PC-3 (cell line): ENCODE results near the gene SYNPO2L. TPM values are rescaled to one million over a fixed set of nuclear protein-coding genes. Genes with fewer than 3 reads are reported as not detected.

Source experiments
- ATAC-seq: fragments of 200-7000 bp; cut with Tn5 transposase; 2 replicates; pipeline ENCODE4 v1.9.1; 2020; ENCODE audit warnings: mild to moderate bottlenecking, moderate library complexity
- BruUV-seq: library from RNA; stranded (reverse); fragments of 400-500 nt; replicated peaks from 2 replicates; lab custom pipeline; 2021; lab: Mats Ljungman, UMichigan
- CTCF ChIA-PET: fragments of 300-600 bp; sonication (Branson Sonifier 250); formaldehyde crosslinking; loops from one replicate; lab custom pipeline; 2022; ENCODE audit warnings: antibody characterized with exemption; lab: Charles Lee
- POLR2A ChIA-PET: fragments of 300-600 bp; sonication (Branson Sonifier 250); formaldehyde crosslinking; loops from one replicate; lab custom pipeline; 2022; ENCODE audit warnings: antibody characterized with exemption; ENCODE audit not compliant: unreplicated experiment; lab: Charles Lee
- DNase-seq: peaks from one replicate; pipeline ENCODE4 v3.0.0-alpha.2; 2015
- H2AFZ ChIP-seq: fragments of 300-600 bp; sonication (generic); 2 replicates; pipeline ENCODE4 v1.6.0; 2016; ENCODE audit warnings: antibody characterized with exemption, low read length
- H3F3A ChIP-seq: fragments of 300-600 bp; sonication (generic); one replicate; pipeline ENCODE4 v1.6.0; 2017; ENCODE audit warnings: antibody characterized with exemption, low read length, control low read depth, mild to moderate bottlenecking; ENCODE audit not compliant: unreplicated experiment
- H3K27ac ChIP-seq: fragments of 300-600 bp; sonication (generic); 2 replicates; pipeline ENCODE4 v1.5.1; 2016; ENCODE audit warnings: mild to moderate bottlenecking, low read length
- H3K27me3 ChIP-seq: fragments of 300-600 bp; sonication (generic); 2 replicates; pipeline ENCODE4 v1.6.1; 2016; ENCODE audit warnings: low read length, mixed read lengths
- H3K36me3 ChIP-seq: fragments of 300-600 bp; sonication (generic); 2 replicates; pipeline ENCODE4 v1.6.1; 2016; ENCODE audit warnings: low read depth, mixed run types, low read length, mixed read lengths
- H3K4me1 ChIP-seq: fragments of 300-600 bp; sonication (generic); 2 replicates; pipeline ENCODE4 v1.5.1; 2016; ENCODE audit warnings: low read length; ENCODE audit not compliant: insufficient read depth
- H3K4me2 ChIP-seq: fragments of 300-600 bp; sonication (generic); 2 replicates; pipeline ENCODE4 v1.6.0; 2016; ENCODE audit warnings: low read length
- H3K4me3 ChIP-seq: fragments of 300-600 bp; sonication (generic); 2 replicates; pipeline ENCODE4 v1.5.1; 2016; ENCODE audit warnings: mild to moderate bottlenecking, low read length, mixed read lengths
- H3K79me2 ChIP-seq: fragments of 300-600 bp; sonication (generic); 2 replicates; pipeline ENCODE4 v1.6.1; 2017; ENCODE audit warnings: low read length, mixed read lengths
- H3K9ac ChIP-seq: fragments of 300-600 bp; sonication (generic); 2 replicates; pipeline ENCODE4 v1.6.0; 2016; ENCODE audit warnings: mild to moderate bottlenecking, low read length
- H3K9me2 ChIP-seq: fragments of 300-600 bp; sonication (generic); replicated peaks from 2 replicates; pipeline ENCODE4 v1.6.1; 2016; ENCODE audit warnings: mixed run types, low read length, mixed read lengths
- H3K9me3 ChIP-seq: fragments of 300-600 bp; sonication (generic); 2 replicates; pipeline ENCODE4 v1.6.1; 2016; ENCODE audit warnings: low read length, mixed read lengths
- H4K20me1 ChIP-seq: fragments of 300-600 bp; sonication (generic); 2 replicates; pipeline ENCODE4 v1.6.1; 2016; ENCODE audit warnings: low read length, mixed read lengths
- EZH2 ChIP-seq: fragments of 300-600 bp; sonication (generic); IDR thresholded peaks from one replicate; pipeline ENCODE4 v1.6.1; 2017; ENCODE audit warnings: antibody characterized with exemption, mild to moderate bottlenecking, low read length; ENCODE audit not compliant: unreplicated experiment
- EZH2phosphoT487 ChIP-seq: fragments of 300-600 bp; sonication (generic); IDR thresholded peaks from 2 replicates; pipeline ENCODE4 v1.6.1; 2018; ENCODE audit warnings: mild to moderate bottlenecking, antibody characterized with exemption, low read length, borderline replicate concordance
- intact Hi-C: fragments of 100-400 bp; cut with micrococcal nuclease; formaldehyde crosslinking; loops from 2 replicates; pipeline ENCODE4 v1.9.0; 2023
- total RNA-seq: library from RNA; depleted of rRNA; stranded (reverse); fragments of >200 nt; gene quantifications from 2 replicates; pipeline ENCODE4 v1.2.3, GENCODE V29; 2014
- TF ChIP-seq, protein P1 (sequence below): fragments of 300-600 bp; sonication (generic); conservative IDR thresholded peaks from 2 replicates; pipeline ENCODE4 v1.5.1; 2017; ENCODE audit warnings: antibody characterized with exemption, low read depth, mild to moderate bottlenecking, low read length

SYNPO2L gene
- total RNA-seq, 1 experiment from 2014 or later = not detected

DNA sequence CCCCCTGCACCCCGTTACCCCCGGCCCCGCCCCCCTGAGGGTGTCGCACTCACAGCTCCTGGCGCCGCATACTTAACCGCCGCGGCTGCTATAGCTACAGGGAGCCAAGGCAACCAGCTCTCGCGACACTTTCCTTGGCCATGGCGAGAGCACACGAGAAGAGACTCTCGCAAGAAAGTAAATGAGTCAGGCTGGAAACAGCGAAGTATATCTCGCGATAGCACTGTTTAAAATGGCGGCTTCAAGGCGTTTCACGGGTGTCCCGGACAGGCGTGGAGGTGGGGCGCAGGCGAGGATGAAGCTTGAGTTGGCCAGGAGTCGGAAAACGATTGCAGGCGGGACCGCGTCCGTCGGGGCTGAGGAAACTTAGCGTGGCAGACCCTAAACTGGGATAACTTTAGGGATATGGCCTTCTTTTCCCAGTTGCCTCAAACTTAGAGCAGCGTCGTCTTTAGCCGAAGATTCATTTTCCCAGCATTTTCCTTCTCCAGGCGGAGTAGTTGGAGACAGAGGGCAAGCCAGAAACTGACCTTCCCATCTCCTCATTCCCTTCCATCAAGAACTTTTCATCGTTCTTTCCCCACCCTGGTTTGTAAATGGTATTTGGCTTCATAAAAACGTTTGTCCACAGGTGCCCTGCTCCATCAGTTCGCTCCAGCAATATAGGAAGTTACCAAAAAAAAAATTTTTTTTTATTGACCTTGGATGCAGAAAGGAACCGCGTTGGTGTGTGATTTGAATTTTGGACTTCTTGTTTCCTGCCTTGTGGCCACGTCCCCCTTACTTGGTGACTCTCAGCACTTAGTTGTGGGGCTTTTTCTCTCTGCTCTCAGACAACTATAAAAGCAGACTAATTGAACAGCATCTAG, 29.7 kb downstream of the SYNPO2L start:
- intact Hi-C loops = loop anchor here (1.0 kb wide), 5 partner anchors 18 to 130 kb away; partner anchors contain the start of genes PPP3CB and USP54
- TSS peak; percentile 88 for BruUV-seq
- ATAC-seq (peak; percentile 97), DNase-seq (peak; percentile 100)
- ChIA-PET POLR2A (interaction anchor here (0.5 to 1.7 kb wide), 11 partner anchors 12 to 159 kb away, joined by 3 to 25 read pairs (median 7); partner anchors contain the start of genes PPP3CB and USP54), CTCF (interaction anchor here (0.5 to 1.8 kb wide), 5 partner anchors 16 to 213 kb away, joined by 3 to 10 read pairs (median 5); no protein-coding TSS in a partner anchor)
- Histone ChIP-seq H3K4me2 (peak overlapping the region; percentile 85), H3K9me2 (no peaks in the 10 kb centered on the region), H3K36me3 (no peaks in the 10 kb centered on the region), H3K79me2 (peaks cover 49% of the 10 kb centered on the region), H3K4me3 (peak overlapping the region; percentile 76), H4K20me1 (no peaks in the 10 kb centered on the region), H3K9me3 (no peaks in the 10 kb centered on the region), H3F3A (no peaks in the 10 kb centered on the region), H3K9ac (peak overlapping the region; percentile 80), H3K27ac (peak overlapping the region; percentile 40), H3K4me1 (peaks cover 14% of the 10 kb centered on the region), H3K27me3 (no peaks in the 10 kb centered on the region), H2AFZ (peak overlapping the region; percentile 96)
- no peak for TF ChIP-seq EZH2phosphoT487
- TF ChIP-seq EZH2 = no peak
- TF ChIP-seq, protein P1, sequence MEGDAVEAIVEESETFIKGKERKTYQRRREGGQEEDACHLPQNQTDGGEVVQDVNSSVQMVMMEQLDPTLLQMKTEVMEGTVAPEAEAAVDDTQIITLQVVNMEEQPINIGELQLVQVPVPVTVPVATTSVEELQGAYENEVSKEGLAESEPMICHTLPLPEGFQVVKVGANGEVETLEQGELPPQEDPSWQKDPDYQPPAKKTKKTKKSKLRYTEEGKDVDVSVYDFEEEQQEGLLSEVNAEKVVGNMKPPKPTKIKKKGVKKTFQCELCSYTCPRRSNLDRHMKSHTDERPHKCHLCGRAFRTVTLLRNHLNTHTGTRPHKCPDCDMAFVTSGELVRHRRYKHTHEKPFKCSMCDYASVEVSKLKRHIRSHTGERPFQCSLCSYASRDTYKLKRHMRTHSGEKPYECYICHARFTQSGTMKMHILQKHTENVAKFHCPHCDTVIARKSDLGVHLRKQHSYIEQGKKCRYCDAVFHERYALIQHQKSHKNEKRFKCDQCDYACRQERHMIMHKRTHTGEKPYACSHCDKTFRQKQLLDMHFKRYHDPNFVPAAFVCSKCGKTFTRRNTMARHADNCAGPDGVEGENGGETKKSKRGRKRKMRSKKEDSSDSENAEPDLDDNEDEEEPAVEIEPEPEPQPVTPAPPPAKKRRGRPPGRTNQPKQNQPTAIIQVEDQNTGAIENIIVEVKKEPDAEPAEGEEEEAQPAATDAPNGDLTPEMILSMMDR = no peak

DNA sequence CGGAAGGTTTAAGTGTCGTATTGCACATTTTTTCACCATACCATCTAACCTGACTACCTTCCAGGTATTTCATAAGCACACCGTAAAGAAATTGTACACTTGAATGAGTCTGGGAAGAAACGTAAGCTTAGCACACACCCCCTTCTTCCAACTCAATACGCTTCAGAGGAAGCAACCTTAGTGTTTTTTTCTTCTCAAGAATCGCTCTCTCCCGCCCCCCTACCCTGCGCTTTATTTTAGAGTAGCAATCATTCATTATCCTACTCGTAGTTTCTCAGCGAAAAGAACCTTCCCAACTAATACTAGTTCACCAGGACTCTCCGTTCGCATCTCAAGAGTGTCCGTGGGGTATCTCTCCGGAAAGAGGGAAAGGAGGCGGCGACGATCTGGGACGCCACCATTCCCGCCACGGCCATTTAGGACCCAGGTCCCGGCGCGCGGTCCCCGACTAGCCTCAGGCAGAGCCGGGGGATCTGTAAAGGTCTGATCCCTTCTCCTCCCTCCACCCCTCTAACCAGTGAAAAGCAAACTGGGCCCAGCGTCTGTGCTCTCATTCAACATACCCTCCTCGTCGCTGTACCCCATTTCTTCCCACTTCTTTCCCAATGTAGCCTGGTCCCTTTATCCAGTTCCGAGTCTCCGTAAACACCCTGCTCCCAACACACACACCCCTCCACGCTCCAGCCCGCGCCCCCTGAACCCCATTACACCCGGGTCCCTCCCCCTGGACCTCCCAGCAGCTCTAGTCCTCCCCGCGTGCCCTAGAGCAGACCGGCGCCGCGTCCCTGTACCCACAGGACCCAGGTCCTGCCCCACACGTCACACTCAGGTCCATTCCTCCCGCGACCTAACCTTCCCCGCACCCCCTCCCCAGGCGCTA, 30.6 kb downstream of the SYNPO2L start:
- peak overlapping the region; percentile 39 for H3K27ac ChIP-seq
- H3K9me2 ChIP-seq = no peaks in the 10 kb centered on the region
- intact Hi-C loops = loop anchor here (1.0 kb wide), 5 partner anchors 19 to 129 kb away; partner anchors contain the start of genes PPP3CB and USP54
- no peak for TF ChIP-seq EZH2phosphoT487
- TF ChIP-seq EZH2 = no peak
- TF ChIP-seq, protein P1 = peak; percentile 36; the same call in 1 of the 2 replicates
- H3K4me3 ChIP-seq = peak overlapping the region; percentile 76
- H3K4me1 ChIP-seq = peaks cover 14% of the 10 kb centered on the region
- ChIA-PET POLR2A (interaction anchor here (0.5 to 1.7 kb wide), 15 partner anchors 12 to 363 kb away, joined by 3 to 25 read pairs (median 5); partner anchors contain the start of genes PPP3CB and USP54), CTCF (interaction anchor here (0.5 to 1.8 kb wide), 7 partner anchors 13 to 212 kb away, joined by 3 to 21 read pairs (median 5); partner anchors contain the start of gene USP54)
- H3K36me3 ChIP-seq = no peaks in the 10 kb centered on the region
- H3K9ac ChIP-seq = peak overlapping the region; percentile 80
- DNase-seq (peak; percentile 92), ATAC-seq (peak; percentile 65)
- H4K20me1 ChIP-seq = no peaks in the 10 kb centered on the region
- H3F3A ChIP-seq = no peaks in the 10 kb centered on the region
- peaks cover 52% of the 10 kb centered on the region for H3K79me2 ChIP-seq
- no peaks in the 10 kb centered on the region for H3K27me3 ChIP-seq
- no TSS peak for BruUV-seq
- peak overlapping the region; percentile 85 for H3K4me2 ChIP-seq
- peak overlapping the region; percentile 96 for H2AFZ ChIP-seq
- no peaks in the 10 kb centered on the region for H3K9me3 ChIP-seq
